HL-60 (cell line): ENCODE measurements around the gene ETV7.

Experiments used
- GABPA ChIP-seq: IDR thresholded peaks from 2 replicates; pipeline ENCODE4 v1.6.1; 2012; ENCODE audit warnings: low read depth
- POLR2AphosphoS5 ChIP-seq: IDR thresholded peaks from 2 replicates; pipeline ENCODE4 v1.6.1; 2012; ENCODE audit warnings: low read depth
- TF ChIP-seq, protein P1 (sequence below): IDR thresholded peaks from one replicate; pipeline ENCODE4 v1.5.1; 2011; ENCODE audit warnings: low read length, control low read depth, inconsistent platforms; ENCODE audit not compliant: insufficient read depth
- TF ChIP-seq, protein P2 (sequence below): IDR thresholded peaks from 2 replicates; pipeline ENCODE4 v1.6.1; 2012; ENCODE audit warnings: low read depth; ENCODE audit not compliant: insufficient replicate concordance

- TF ChIP-seq, protein P1, sequence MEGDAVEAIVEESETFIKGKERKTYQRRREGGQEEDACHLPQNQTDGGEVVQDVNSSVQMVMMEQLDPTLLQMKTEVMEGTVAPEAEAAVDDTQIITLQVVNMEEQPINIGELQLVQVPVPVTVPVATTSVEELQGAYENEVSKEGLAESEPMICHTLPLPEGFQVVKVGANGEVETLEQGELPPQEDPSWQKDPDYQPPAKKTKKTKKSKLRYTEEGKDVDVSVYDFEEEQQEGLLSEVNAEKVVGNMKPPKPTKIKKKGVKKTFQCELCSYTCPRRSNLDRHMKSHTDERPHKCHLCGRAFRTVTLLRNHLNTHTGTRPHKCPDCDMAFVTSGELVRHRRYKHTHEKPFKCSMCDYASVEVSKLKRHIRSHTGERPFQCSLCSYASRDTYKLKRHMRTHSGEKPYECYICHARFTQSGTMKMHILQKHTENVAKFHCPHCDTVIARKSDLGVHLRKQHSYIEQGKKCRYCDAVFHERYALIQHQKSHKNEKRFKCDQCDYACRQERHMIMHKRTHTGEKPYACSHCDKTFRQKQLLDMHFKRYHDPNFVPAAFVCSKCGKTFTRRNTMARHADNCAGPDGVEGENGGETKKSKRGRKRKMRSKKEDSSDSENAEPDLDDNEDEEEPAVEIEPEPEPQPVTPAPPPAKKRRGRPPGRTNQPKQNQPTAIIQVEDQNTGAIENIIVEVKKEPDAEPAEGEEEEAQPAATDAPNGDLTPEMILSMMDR: no peak
- TF ChIP-seq POLR2AphosphoS5 (no peak), GABPA (no peak)
- TF ChIP-seq, protein P2, sequence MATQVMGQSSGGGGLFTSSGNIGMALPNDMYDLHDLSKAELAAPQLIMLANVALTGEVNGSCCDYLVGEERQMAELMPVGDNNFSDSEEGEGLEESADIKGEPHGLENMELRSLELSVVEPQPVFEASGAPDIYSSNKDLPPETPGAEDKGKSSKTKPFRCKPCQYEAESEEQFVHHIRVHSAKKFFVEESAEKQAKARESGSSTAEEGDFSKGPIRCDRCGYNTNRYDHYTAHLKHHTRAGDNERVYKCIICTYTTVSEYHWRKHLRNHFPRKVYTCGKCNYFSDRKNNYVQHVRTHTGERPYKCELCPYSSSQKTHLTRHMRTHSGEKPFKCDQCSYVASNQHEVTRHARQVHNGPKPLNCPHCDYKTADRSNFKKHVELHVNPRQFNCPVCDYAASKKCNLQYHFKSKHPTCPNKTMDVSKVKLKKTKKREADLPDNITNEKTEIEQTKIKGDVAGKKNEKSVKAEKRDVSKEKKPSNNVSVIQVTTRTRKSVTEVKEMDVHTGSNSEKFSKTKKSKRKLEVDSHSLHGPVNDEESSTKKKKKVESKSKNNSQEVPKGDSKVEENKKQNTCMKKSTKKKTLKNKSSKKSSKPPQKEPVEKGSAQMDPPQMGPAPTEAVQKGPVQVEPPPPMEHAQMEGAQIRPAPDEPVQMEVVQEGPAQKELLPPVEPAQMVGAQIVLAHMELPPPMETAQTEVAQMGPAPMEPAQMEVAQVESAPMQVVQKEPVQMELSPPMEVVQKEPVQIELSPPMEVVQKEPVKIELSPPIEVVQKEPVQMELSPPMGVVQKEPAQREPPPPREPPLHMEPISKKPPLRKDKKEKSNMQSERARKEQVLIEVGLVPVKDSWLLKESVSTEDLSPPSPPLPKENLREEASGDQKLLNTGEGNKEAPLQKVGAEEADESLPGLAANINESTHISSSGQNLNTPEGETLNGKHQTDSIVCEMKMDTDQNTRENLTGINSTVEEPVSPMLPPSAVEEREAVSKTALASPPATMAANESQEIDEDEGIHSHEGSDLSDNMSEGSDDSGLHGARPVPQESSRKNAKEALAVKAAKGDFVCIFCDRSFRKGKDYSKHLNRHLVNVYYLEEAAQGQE: no peak
These were observed 62.8 kb downstream of the ETV7 start for GRCh38 chr6:36324715-36325114.
